ENCODE data around the gene PIP5K1A. TPM values are rescaled to one million over a fixed set of nuclear protein-coding genes. Genes with fewer than 3 reads are reported as not detected.

The PIP5K1A gene
- total and polyA plus RNA-seq, 7 donors = 10.8 to 46.8 (median 31.7) TPM

DNA sequence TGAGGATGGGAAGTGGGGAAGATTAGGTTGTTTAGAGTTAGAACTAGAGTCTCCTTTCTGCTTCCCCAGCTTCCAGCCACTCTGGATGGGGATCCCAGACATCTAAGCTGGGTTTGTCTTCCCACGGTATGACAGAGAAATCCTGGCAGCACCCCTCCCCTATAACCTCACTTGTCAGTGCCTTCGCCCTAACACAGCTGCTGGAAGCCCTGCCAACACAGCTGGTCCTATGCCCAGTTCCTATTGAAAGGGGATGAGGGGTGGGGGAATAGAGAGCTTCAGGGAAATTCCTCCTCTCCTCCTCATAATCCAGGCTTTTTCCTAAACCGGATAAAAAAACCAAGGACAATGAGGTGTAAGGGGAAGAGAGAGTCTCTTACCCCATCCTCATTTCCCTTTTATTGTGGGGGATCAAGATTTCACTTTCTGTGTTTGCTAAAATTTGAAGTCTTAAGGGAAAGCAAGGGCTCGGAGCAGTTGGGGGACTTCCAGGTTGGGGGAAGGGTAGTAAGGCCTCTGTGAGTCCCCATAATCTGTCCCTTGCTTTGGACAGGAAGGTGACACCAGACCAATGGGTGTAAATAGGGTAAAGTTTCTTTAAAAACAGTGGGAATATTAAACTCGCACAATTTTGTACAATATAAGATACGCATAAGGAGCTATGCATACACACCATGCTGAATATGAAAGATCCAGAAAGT lies 23.2 kb upstream of the PIP5K1A start:
- TF ChIP-seq, protein P1, sequence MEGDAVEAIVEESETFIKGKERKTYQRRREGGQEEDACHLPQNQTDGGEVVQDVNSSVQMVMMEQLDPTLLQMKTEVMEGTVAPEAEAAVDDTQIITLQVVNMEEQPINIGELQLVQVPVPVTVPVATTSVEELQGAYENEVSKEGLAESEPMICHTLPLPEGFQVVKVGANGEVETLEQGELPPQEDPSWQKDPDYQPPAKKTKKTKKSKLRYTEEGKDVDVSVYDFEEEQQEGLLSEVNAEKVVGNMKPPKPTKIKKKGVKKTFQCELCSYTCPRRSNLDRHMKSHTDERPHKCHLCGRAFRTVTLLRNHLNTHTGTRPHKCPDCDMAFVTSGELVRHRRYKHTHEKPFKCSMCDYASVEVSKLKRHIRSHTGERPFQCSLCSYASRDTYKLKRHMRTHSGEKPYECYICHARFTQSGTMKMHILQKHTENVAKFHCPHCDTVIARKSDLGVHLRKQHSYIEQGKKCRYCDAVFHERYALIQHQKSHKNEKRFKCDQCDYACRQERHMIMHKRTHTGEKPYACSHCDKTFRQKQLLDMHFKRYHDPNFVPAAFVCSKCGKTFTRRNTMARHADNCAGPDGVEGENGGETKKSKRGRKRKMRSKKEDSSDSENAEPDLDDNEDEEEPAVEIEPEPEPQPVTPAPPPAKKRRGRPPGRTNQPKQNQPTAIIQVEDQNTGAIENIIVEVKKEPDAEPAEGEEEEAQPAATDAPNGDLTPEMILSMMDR (IDR thresholded peaks at IDR 0.05) = no peak
- peak overlapping the region; percentile 92 for H3K27ac ChIP-seq
- H3K4me3 ChIP-seq = peak overlapping the region; percentile 79
- no peaks in the 10 kb centered on the region for H3K9me3 ChIP-seq
- peaks cover 11 to 80% of the 10 kb centered on the region in 2 donors for H3K36me3 ChIP-seq (ENCODE audit: insufficient read depth in 1 of 2, low read depth in 1 of 2)
- H3K27me3 ChIP-seq (ENCODE audit: insufficient read depth in 3 of 3, low read length in 2 of 3) = no peaks in the 10 kb centered on the region
- ATAC-seq (peak; percentile 56 to 64 (median 60)), DNase-seq (peak; percentile 53 to 86)
- intact Hi-C loops (cut with DNase I) = no loop called here
- H3K4me1 ChIP-seq = peaks cover 21% of the 10 kb centered on the region
- 18 to 31% (median 22%) methylated on average over 6 of the region's 6 CpGs for WGBS, 3 donors

DNA sequence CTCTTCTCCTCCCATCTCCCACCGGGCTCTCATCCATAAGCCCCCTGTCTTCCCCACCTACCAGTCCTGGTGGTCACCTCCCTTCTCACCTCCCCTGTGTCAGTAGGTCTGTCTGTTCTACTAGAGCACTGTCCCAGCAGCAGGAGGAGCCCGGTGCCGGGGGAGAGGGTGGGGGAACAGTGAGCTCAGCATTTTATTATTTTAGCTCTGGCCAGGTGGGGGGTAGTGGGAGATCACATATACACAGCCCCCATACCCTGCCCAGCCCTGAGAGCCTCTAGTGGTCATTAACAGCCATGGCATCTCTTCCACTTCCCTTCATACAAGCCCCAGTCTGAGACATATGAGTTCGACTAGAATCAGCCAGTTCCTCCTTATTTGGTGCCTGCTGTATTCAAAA lies 22.5 kb upstream of the PIP5K1A start, which contains the start of gene TMOD4:
Gene TMOD4 (minus strand): TSS at position 119 of the 400 bp plus-strand sequence. CDS start 1,106 bp downstream, outside the sequence.
- Histone ChIP-seq H3K36me3 (ENCODE audit: insufficient read depth in 1 of 2, low read depth in 1 of 2) (peaks cover 12 to 80% of the 10 kb centered on the region in 2 donors), H3K9me3 (no peaks in the 10 kb centered on the region), H3K4me3 (peak within 1 kb of the TSS; percentile 79), H3K27ac (peak within 1 kb of the TSS; percentile 92), H3K27me3 (ENCODE audit: insufficient read depth in 3 of 3, low read length in 2 of 3) (no peaks in the 10 kb centered on the region), H3K4me1 (peaks cover 14% of the 10 kb centered on the region)
- ATAC-seq (peak; percentile 82 to 86 (median 84)), DNase-seq (peak in 1 of 2 donors; percentile 82)
- intact Hi-C loops (cut with DNase I) = no loop called here
- 12 to 27% (median 20%) methylated on average over 4 of the region's 4 CpGs for WGBS, 3 donors
- TF ChIP-seq, protein P1 (IDR thresholded peaks at IDR 0.05) = peak; percentile 71

DNA sequence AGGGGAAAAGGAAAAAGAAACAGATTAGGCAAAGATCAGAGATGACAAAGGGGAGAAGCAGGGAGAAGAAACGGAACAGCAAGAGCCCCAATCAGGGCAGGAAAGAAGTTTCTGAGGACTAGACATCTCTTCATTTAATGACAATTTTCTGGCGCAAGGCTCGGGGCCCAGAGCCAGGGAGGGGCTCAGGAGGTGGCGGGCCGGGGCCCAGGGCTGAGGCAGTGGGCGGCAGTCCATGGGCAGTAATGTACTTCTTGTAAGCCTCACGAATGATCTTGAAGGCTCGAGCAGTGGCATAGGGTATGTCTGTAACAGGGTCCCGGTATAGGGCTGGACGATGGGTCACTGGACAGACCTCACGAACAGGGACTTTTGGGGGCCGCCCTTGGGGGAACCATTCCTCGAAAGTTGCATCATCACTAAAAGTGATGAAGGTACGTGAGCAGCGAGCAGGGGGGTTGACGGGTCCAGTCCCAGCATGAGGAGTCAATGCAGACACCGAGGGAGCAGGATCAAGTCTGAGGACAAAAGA lies 21.8 kb upstream of the PIP5K1A start:
- Histone ChIP-seq H3K4me3 (no peak overlapping the region), H3K4me1 (peaks cover 7% of the 10 kb centered on the region), H3K9me3 (no peaks in the 10 kb centered on the region), H3K36me3 (ENCODE audit: insufficient read depth in 1 of 2, low read depth in 1 of 2) (peaks cover 13 to 80% of the 10 kb centered on the region in 2 donors), H3K27me3 (ENCODE audit: insufficient read depth in 3 of 3, low read length in 2 of 3) (no peaks in the 10 kb centered on the region), H3K27ac (peak overlapping the region; percentile 92)
- ATAC-seq = no peak
- TF ChIP-seq, protein P1 (IDR thresholded peaks at IDR 0.05) = no peak
- 86 to 95% (median 89%) methylated on average over 17 of the region's 17 CpGs for WGBS, 3 donors
- no peak for DNase-seq
- intact Hi-C loops (cut with DNase I) = no loop called here

DNA sequence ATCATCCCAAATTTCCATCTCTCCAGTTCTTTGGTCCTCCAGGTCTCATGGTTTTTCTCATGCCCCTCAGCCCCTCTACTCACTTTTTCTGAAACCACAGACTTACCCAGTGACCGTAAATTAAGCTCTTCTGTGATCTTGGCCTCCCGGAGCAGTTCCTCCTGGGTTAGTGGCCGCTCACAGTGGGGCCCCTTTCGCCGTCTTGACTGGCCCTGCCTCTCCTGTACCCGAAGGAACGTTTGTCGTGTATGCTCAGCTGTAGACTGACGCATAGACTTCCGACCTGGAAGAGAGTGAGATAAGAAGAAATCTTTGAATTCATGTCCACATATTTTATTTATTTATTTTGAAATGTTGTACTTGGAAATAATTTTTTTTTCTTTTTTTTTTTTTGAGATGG lies 14.1 kb upstream of the PIP5K1A start:
- no peaks in the 10 kb centered on the region for H3K9me3 ChIP-seq
- no peaks in the 10 kb centered on the region for H3K27me3 ChIP-seq (ENCODE audit: insufficient read depth in 3 of 3, low read length in 2 of 3)
- TF ChIP-seq, protein P1 (IDR thresholded peaks at IDR 0.05) = no peak
- peaks cover 6 to 72% of the 10 kb centered on the region in 2 donors for H3K36me3 ChIP-seq (ENCODE audit: insufficient read depth in 1 of 2, low read depth in 1 of 2)
- intact Hi-C loops (cut with DNase I) = no loop called here
- WGBS, 3 donors = 92 to 94% (median 94%) methylated on average over 10 of the region's 10 CpGs
- no peak for ATAC-seq
- H3K4me3 ChIP-seq = no peak overlapping the region
- DNase-seq = no peak
- no peak overlapping the region for H3K27ac ChIP-seq
- peaks cover 26% of the 10 kb centered on the region for H3K4me1 ChIP-seq
